Caco-2 (cell line): ENCODE data around the gene SLC30A3. TPM values are rescaled to one million over a fixed set of nuclear protein-coding genes. Genes with fewer than 3 reads are reported as not detected.
"Not testable (repeated sequence)": the region's sequence is repeated elsewhere in the genome, so short reads cannot be mapped to it uniquely, and the experiment has no call there.

Experiments
- BruUV-seq: library from RNA; stranded (reverse); fragments of 400-500 nt; replicated peaks from 2 replicates; lab custom pipeline; 2021; lab: Mats Ljungman, UMichigan
- CTCF ChIA-PET: fragments of 300-600 bp; sonication (Branson Sonifier 250); formaldehyde crosslinking; loops from one replicate; lab custom pipeline; 2022; ENCODE audit warnings: antibody characterized with exemption; lab: Charles Lee
- POLR2A ChIA-PET: fragments of 300-600 bp; sonication (Branson Sonifier 250); formaldehyde crosslinking; loops from one replicate; lab custom pipeline; 2022; ENCODE audit warnings: antibody characterized with exemption; lab: Charles Lee
- DNase-seq, 2 experiments: peaks; one replicate each; pipeline versions ENCODE4 v3.0.0 to v3.0.0-alpha.2; 2020 to 2022
- H3K27me3 ChIP-seq: replicated peaks from 2 replicates; pipeline ENCODE4 v1.6.0; 2011; ENCODE audit warnings: low read length; ENCODE audit not compliant: control insufficient read depth, insufficient read depth
- H3K36me3 ChIP-seq: 2 replicates; pipeline ENCODE4 v1.5.1; 2011; ENCODE audit warnings: low read length; ENCODE audit not compliant: control insufficient read depth, insufficient read depth
- H3K4me1 ChIP-seq: fragments of 250-450 bp; sonication (Bioruptor Pico); 2 replicates; pipeline ENCODE4 v1.5.1; 2020; ENCODE audit warnings: mild to moderate bottlenecking
- H3K4me3 ChIP-seq: 2 replicates; pipeline ENCODE4 v1.5.1; 2011; ENCODE audit warnings: low read depth, mild to moderate bottlenecking, control low read depth, low read length
- H3K9me3 ChIP-seq: fragments of 250-450 bp; sonication (Bioruptor Pico); 2 replicates; pipeline ENCODE4 v1.5.1; 2020; ENCODE audit warnings: mild to moderate bottlenecking, moderate library complexity
- H3K27ac Mint-ChIP-seq: one replicate; pipeline ENCODE4 v1.8.0; 2022; ENCODE audit warnings: mixed read lengths; ENCODE audit not compliant: unreplicated experiment
- H3K27me3 Mint-ChIP-seq: one replicate; pipeline ENCODE4 v1.8.0; 2022; ENCODE audit warnings: mixed read lengths; ENCODE audit not compliant: insufficient read depth, unreplicated experiment
- H3K36me3 Mint-ChIP-seq: one replicate; pipeline ENCODE4 v1.8.0; 2022; ENCODE audit warnings: mild to moderate bottlenecking, mixed read lengths; ENCODE audit not compliant: insufficient read depth, unreplicated experiment
- H3K4me1 Mint-ChIP-seq: one replicate; pipeline ENCODE4 v1.8.0; 2022; ENCODE audit warnings: low read depth, mixed read lengths; ENCODE audit not compliant: unreplicated experiment
- H3K4me3 Mint-ChIP-seq: one replicate; pipeline ENCODE4 v1.8.0; 2022; ENCODE audit warnings: mild to moderate bottlenecking, moderate library complexity, mixed read lengths; ENCODE audit not compliant: unreplicated experiment
- H3K9me3 Mint-ChIP-seq: one replicate; pipeline ENCODE4 v1.8.0; 2022; ENCODE audit warnings: mixed read lengths; ENCODE audit not compliant: unreplicated experiment
- intact Hi-C: fragments of 100-400 bp; cut with micrococcal nuclease; formaldehyde crosslinking; loops from one replicate; pipeline ENCODE4 v1.10.0; 2022; ENCODE audit not compliant: unreplicated experiment
- total RNA-seq: library from RNA; stranded (reverse); gene quantifications from 2 replicates; pipeline ENCODE4 v1.2.3, GENCODE V29; 2022
- TF ChIP-seq, protein P1 (sequence below), 2 experiments: fragments of 200-600 bp in 1 of 2; IDR thresholded peaks; 1 replicate in 1 of 2; 2 replicates in 1 of 2; pipeline versions ENCODE4 v1.5.1 to v1.8.0; 2011 to 2022; ENCODE audit warnings: antibody characterized with exemption in 1 of 2, control low read depth in 1 of 2, inconsistent platforms in 1 of 2, low read depth in 1 of 2, low read length in 1 of 2, mild to moderate bottlenecking in 1 of 2, moderate library complexity in 1 of 2; ENCODE audit not compliant: insufficient read depth in 1 of 2, severe bottlenecking in 1 of 2, unreplicated experiment in 1 of 2

Gene SLC30A3
- total RNA-seq, 1 experiment from 2014 or later = 4.3 TPM

DNA sequence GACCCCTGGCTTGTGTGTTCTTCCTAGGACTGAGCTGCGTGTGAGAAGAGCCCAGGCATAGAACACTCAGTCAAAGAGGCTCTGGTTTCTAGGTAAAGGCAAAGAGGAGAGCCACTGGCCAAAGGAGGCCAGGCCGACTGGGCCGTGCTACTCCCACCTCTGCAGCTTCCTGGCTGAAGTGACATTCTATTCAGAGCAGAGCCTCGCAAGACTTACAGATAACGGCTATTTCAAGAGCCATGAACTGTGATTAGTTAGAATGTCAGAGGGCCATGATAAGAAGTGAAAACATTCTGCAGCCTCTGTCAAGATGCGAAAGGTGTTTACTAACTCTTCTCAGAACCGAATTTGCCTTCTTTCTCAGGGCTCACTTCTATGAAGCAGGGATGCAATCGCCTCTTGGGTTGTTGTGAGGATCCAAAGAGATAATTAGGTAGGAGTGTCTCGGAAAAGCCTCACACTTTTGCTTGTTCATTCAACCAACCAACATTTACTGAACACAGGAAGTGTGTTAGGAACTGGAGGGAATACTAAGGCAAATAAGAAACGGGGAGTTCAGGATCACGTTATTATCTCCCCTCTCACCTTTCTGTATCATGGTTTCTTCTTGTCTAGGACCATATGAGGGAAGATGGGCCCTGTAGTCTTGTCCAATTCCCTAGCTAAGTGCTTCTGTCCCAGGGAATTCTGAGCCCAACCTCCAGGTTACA, 8.9 kb upstream of the SLC30A3 start:
- H3K4me1 ChIP-seq = no peaks in the 10 kb centered on the region
- DNase-seq = no peak
- peaks cover 6% of the 10 kb centered on the region for H3K4me1 Mint-ChIP-seq
- H3K36me3 Mint-ChIP-seq = no peaks in the 10 kb centered on the region
- TF ChIP-seq, protein P1, sequence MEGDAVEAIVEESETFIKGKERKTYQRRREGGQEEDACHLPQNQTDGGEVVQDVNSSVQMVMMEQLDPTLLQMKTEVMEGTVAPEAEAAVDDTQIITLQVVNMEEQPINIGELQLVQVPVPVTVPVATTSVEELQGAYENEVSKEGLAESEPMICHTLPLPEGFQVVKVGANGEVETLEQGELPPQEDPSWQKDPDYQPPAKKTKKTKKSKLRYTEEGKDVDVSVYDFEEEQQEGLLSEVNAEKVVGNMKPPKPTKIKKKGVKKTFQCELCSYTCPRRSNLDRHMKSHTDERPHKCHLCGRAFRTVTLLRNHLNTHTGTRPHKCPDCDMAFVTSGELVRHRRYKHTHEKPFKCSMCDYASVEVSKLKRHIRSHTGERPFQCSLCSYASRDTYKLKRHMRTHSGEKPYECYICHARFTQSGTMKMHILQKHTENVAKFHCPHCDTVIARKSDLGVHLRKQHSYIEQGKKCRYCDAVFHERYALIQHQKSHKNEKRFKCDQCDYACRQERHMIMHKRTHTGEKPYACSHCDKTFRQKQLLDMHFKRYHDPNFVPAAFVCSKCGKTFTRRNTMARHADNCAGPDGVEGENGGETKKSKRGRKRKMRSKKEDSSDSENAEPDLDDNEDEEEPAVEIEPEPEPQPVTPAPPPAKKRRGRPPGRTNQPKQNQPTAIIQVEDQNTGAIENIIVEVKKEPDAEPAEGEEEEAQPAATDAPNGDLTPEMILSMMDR (IDR thresholded peaks at IDR 0.05; ENCODE audit: insufficient read depth in 1 of 2, low read depth in 1 of 2, low read length in 1 of 2, severe bottlenecking in 1 of 2, unreplicated experiment in 1 of 2) = no peak
- ChIA-PET CTCF (interaction anchor here (0.6 to 2.6 kb wide), 5 partner anchors 8 to 116 kb away, joined by 3 to 7 read pairs (median 4); partner anchors contain the start of gene TRIM54), POLR2A (interaction anchor here (0.5 kb wide), 1 partner anchor 94 kb away, joined by 5 read pairs; no protein-coding TSS in a partner anchor)
- no peaks in the 10 kb centered on the region for H3K9me3 Mint-ChIP-seq
- H3K27me3 ChIP-seq = no peaks in the 10 kb centered on the region; the same call in 1 of the 2 replicates
- H3K36me3 ChIP-seq = no peaks in the 10 kb centered on the region
- BruUV-seq = no TSS peak
- intact Hi-C loops = no loop called here
- H3K4me3 Mint-ChIP-seq = no peak overlapping the region
- H3K4me3 ChIP-seq = no peak overlapping the region
- H3K27me3 Mint-ChIP-seq = peaks cover 3% of the 10 kb centered on the region
- no peaks in the 10 kb centered on the region for H3K9me3 ChIP-seq
- H3K27ac Mint-ChIP-seq = no peak overlapping the region

DNA sequence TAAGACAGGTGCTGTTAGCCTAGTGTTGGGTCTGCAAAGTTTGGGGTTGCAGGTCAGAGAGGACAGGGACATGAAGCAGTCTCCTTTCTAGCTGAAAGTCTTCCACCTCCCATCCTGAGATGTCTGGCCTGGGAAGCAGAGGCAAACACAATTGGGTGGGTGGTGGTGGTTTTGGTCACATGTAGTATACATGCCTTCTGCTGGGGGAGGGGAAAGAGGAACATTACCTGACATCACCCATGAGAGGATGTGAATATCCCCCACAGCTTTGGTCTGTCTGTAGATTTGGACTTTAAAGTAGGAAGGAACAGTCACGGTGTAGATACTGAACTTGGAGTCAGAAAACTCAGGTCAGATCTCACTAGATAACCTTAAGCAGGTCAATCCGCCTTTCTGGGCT, 7.8 kb upstream of the SLC30A3 start:
- H3K4me1 Mint-ChIP-seq = no peaks in the 10 kb centered on the region
- Histone ChIP-seq H3K9me3 (no peaks in the 10 kb centered on the region), H3K4me1 (no peaks in the 10 kb centered on the region), H3K4me3 (no peak overlapping the region), H3K27me3 (no peaks in the 10 kb centered on the region; the same call in 1 of the 2 replicates), H3K36me3 (no peaks in the 10 kb centered on the region)
- no peak overlapping the region for H3K4me3 Mint-ChIP-seq
- intact Hi-C loops = no loop called here
- BruUV-seq = no TSS peak
- CTCF ChIA-PET = interaction anchor here (0.6 to 1.3 kb wide), 2 partner anchors 9 to 299 kb away, joined by 3 read pairs; no protein-coding TSS in a partner anchor
- peaks cover 3% of the 10 kb centered on the region for H3K27me3 Mint-ChIP-seq
- no peak for DNase-seq
- POLR2A ChIA-PET = no interaction called here
- H3K27ac Mint-ChIP-seq = no peak overlapping the region
- no peaks in the 10 kb centered on the region for H3K36me3 Mint-ChIP-seq
- no peaks in the 10 kb centered on the region for H3K9me3 Mint-ChIP-seq
- TF ChIP-seq, protein P1 (IDR thresholded peaks at IDR 0.05; ENCODE audit: insufficient read depth in 1 of 2, low read depth in 1 of 2, low read length in 1 of 2, severe bottlenecking in 1 of 2, unreplicated experiment in 1 of 2) = no peak

GRCh38 chr2:27270131-27270530, 7.3 kb upstream of the SLC30A3 start:
- H3K36me3 ChIP-seq = no peaks in the 10 kb centered on the region
- H3K9me3 ChIP-seq = no peaks in the 10 kb centered on the region
- BruUV-seq = no TSS peak
- Mint-ChIP-seq H3K4me1 (no peaks in the 10 kb centered on the region), H3K4me3 (no peak overlapping the region), H3K27me3 (peaks cover 3% of the 10 kb centered on the region), H3K27ac (no peak overlapping the region), H3K36me3 (no peaks in the 10 kb centered on the region), H3K9me3 (no peaks in the 10 kb centered on the region)
- ChIA-PET CTCF (interaction anchor here (0.6 kb wide), 2 partner anchors 10 to 299 kb away, joined by 3 read pairs; no protein-coding TSS in a partner anchor), POLR2A (no interaction called here)
- intact Hi-C loops = no loop called here
- DNase-seq = no peak
- H3K4me1 ChIP-seq = no peaks in the 10 kb centered on the region
- no peak overlapping the region for H3K4me3 ChIP-seq
- TF ChIP-seq, protein P1 (IDR thresholded peaks at IDR 0.05; ENCODE audit: insufficient read depth in 1 of 2, low read depth in 1 of 2, low read length in 1 of 2, severe bottlenecking in 1 of 2, unreplicated experiment in 1 of 2) = no peak
- H3K27me3 ChIP-seq = peaks cover 2% of the 10 kb centered on the region; the same call in 1 of the 2 replicates

DNA sequence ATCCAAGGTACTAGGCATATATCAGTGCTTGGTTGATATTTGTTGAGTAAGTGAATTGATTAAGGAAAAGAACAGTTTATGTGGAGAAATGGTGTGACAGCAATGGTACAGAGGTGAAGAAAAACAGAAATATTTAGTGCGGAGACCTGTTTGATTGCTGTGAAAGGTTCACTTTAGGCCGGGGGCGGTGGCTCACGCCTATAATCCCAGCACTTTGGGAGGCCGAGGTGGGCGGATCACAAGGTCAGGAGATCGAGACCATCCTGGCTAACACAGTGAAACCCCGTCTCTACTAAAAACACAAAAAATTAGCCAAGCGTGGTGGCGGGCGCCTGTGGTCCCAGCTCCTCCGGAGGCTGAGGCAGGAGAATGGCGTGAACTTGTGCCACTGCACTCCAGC, 5.4 kb upstream of the SLC30A3 start:
- H3K4me1 Mint-ChIP-seq, intact Hi-C loops, H3K27ac Mint-ChIP-seq, H3K9me3 Mint-ChIP-seq, H3K27me3 Mint-ChIP-seq, H3K36me3 Mint-ChIP-seq, H3K36me3 ChIP-seq, H3K27me3 ChIP-seq, H3K4me3 Mint-ChIP-seq, H3K4me3 ChIP-seq, POLR2A ChIA-PET, H3K9me3 ChIP-seq, DNase-seq, BruUV-seq: not testable (repeated sequence)
- peaks cover 11% of the 10 kb centered on the region for H3K4me1 ChIP-seq
- CTCF ChIA-PET = interaction anchor here (0.7 kb wide), 1 partner anchor 12 kb away, joined by 8 read pairs; no protein-coding TSS in a partner anchor
